GM12878 (cell line): Measurements from ENCODE around the gene PIERCE2. TPM values are rescaled to one million over a fixed set of nuclear protein-coding genes. Genes with fewer than 3 reads are reported as not detected.

Experiments used
- ATAC-seq: fragments of 200-7000 bp; cut with Tn5 transposase; 3 replicates; pipeline ENCODE4 v1.9.1; 2020; ENCODE audit warnings: mild to moderate bottlenecking, moderate library complexity
- BruUV-seq: library from RNA; stranded (reverse); fragments of 400-500 nt; replicated peaks from 2 replicates; lab custom pipeline; 2021; lab: Mats Ljungman, UMichigan
- CTCF ChIA-PET: fragments of 300-600 bp; sonication (Branson Sonifier 250); formaldehyde crosslinking; extraction: SDS; loops from one replicate; lab custom pipeline; 2021; ENCODE audit warnings: inconsistent platforms; lab: Yijun Ruan, JAX
- POLR2A ChIA-PET: fragments of 350-600 bp; formaldehyde crosslinking; extraction: SDS; loops from one replicate; lab custom pipeline; 2021; ENCODE audit warnings: inconsistent platforms; lab: Charles Lee
- RAD21 ChIA-PET: fragments of 300-600 bp; sonication (Branson Sonifier 250); formaldehyde crosslinking; loops from one replicate; lab custom pipeline; 2023; ENCODE audit warnings: antibody characterized with exemption; ENCODE audit not compliant: unreplicated experiment; lab: Charles Lee
- SMC1A ChIA-PET: fragments of 300-600 bp; sonication (Branson Sonifier 250); formaldehyde crosslinking; loops from one replicate; lab custom pipeline; 2023; ENCODE audit not compliant: unreplicated experiment, uncharacterized antibody; lab: Charles Lee
- DNase-seq: peaks from one replicate; pipeline ENCODE4 v3.0.0-alpha.2; 2011; ENCODE audit warnings: low read depth, low spot score
- FAIRE-seq: peaks from 3 replicates; lab custom pipeline; 2011; peaks lifted over from hg19 to GRCh38; lab: Jason Lieb, UNC
- H2AFZ ChIP-seq: 2 replicates; pipeline ENCODE4 v1.6.0; 2011; ENCODE audit warnings: low read depth, low read length, control low read depth; ENCODE audit not compliant: control insufficient read depth
- H3K27ac ChIP-seq: 2 replicates; pipeline ENCODE4 v1.5.1; 2011; ENCODE audit warnings: control low read depth; ENCODE audit not compliant: control insufficient read depth, insufficient read depth
- H3K27me3 ChIP-seq, 2 experiments: replicated peaks in 1 of 2; 2 replicates each; pipeline versions ENCODE4 v1.6.0 to v1.6.1; 2011; ENCODE audit warnings: low read length in 1 of 2; ENCODE audit not compliant: control insufficient read depth in 2 of 2, insufficient read depth in 2 of 2
- H3K36me3 ChIP-seq, 2 experiments: 2 replicates each; pipeline ENCODE4 v1.5.1; 2011; ENCODE audit warnings: low read length in 1 of 2; ENCODE audit not compliant: control insufficient read depth in 2 of 2, insufficient read depth in 2 of 2
- H3K4me1 ChIP-seq: 2 replicates; pipeline ENCODE4 v1.6.1; 2011; ENCODE audit warnings: mild to moderate bottlenecking, low read length, moderate library complexity, mixed read lengths; ENCODE audit not compliant: control insufficient read depth, insufficient read depth
- H3K4me2 ChIP-seq: 2 replicates; pipeline ENCODE4 v1.6.0; 2011; ENCODE audit warnings: control low read depth; ENCODE audit not compliant: control insufficient read depth, insufficient read depth
- H3K4me3 ChIP-seq: fragments of 200-600 bp; sonication (generic); 2 replicates; pipeline ENCODE4 v1.5.1; 2016
- H3K79me2 ChIP-seq: 2 replicates; pipeline ENCODE4 v1.6.0; 2011; ENCODE audit warnings: low read length; ENCODE audit not compliant: control insufficient read depth, insufficient read depth
- H3K9ac ChIP-seq: 2 replicates; pipeline ENCODE4 v1.8.0; 2011; ENCODE audit warnings: low read length, control low read depth, mixed read lengths; ENCODE audit not compliant: control insufficient read depth, insufficient read depth
- H3K9me3 ChIP-seq: replicated peaks from 3 replicates; pipeline ENCODE4 v1.5.1; 2011; ENCODE audit warnings: mild to moderate bottlenecking, low read length; ENCODE audit not compliant: control insufficient read depth, insufficient read depth
- H4K20me1 ChIP-seq: 2 replicates; pipeline ENCODE4 v1.6.0; 2011; ENCODE audit not compliant: control insufficient read depth, insufficient read depth
- BRCA1 ChIP-seq: IDR thresholded peaks from 2 replicates; pipeline ENCODE4 v1.6.1; 2011; ENCODE audit warnings: low read depth, low read length, improper control_type of control experiment
- CBFB ChIP-seq: IDR thresholded peaks from 2 replicates; pipeline ENCODE4 v1.6.1; 2016; ENCODE audit warnings: antibody characterized with exemption, low read depth
- CBX5 ChIP-seq: sonication (generic); IDR thresholded peaks from 2 replicates; pipeline ENCODE4 v1.6.1; 2016; ENCODE audit warnings: low read depth, moderate library complexity, mild to moderate bottlenecking, inconsistent platforms
- JUND ChIP-seq: IDR thresholded peaks from 2 replicates; pipeline ENCODE4 v1.6.1; 2012; ENCODE audit warnings: low read depth, mild to moderate bottlenecking, low read length, improper control_type of control experiment, moderate library complexity
- NFXL1 ChIP-seq: fragments of 450-650 bp; IDR thresholded peaks from 2 replicates; pipeline ENCODE4 v1.6.1; 2017; ENCODE audit warnings: antibody characterized with exemption, mild to moderate bottlenecking, borderline replicate concordance
- NRF1 ChIP-seq: conservative IDR thresholded peaks from 2 replicates; pipeline ENCODE4 v1.6.1; 2011; ENCODE audit warnings: mild to moderate bottlenecking, low read depth, low read length, improper control_type of control experiment
- POLR2A ChIP-seq: IDR thresholded peaks from 2 replicates; pipeline ENCODE4 v1.6.1; 2011; ENCODE audit warnings: low read depth, mild to moderate bottlenecking, low read length
- POLR2AphosphoS5 ChIP-seq: IDR thresholded peaks from 2 replicates; pipeline ENCODE4 v1.6.1; 2011; ENCODE audit warnings: mild to moderate bottlenecking, low read length, inconsistent platforms
- RFX5 ChIP-seq: IDR thresholded peaks from 2 replicates; pipeline ENCODE4 v1.6.1; 2011; ENCODE audit warnings: low read depth, low read length, improper control_type of control experiment
- SIX5 ChIP-seq: IDR thresholded peaks from 2 replicates; pipeline ENCODE4 v1.6.1; 2011; ENCODE audit warnings: mild to moderate bottlenecking, low read depth, low read length, moderate library complexity; ENCODE audit not compliant: severe bottlenecking
- SPI1 ChIP-seq: IDR thresholded peaks from 2 replicates; pipeline ENCODE4 v1.6.1; 2011; ENCODE audit warnings: low read depth, mild to moderate bottlenecking, low read length, moderate library complexity, borderline replicate concordance; ENCODE audit not compliant: insufficient read depth
- WRNIP1 ChIP-seq: IDR thresholded peaks from 2 replicates; pipeline ENCODE4 v1.6.1; 2011; ENCODE audit warnings: low read depth, low read length, improper control_type of control experiment, borderline replicate concordance
- ZNF622 ChIP-seq: fragments of 450-650 bp; IDR thresholded peaks from 2 replicates; pipeline ENCODE4 v1.6.1; 2017; ENCODE audit warnings: mild to moderate bottlenecking, inconsistent platforms
- WGBS: methylation state at CpG from one replicate; pipeline ENCODE4 v1.1.6; 2016; ENCODE audit warnings: low lambda C conversion rate; ENCODE audit not compliant: insufficient replicate concordance, insufficient coverage; ENCODE audit errors: missing lambda C conversion rate; 5-methylcytosine and 5-hydroxymethylcytosine counted together
- in situ Hi-C: fragments of 300-500 bp; cut with MboI; formaldehyde crosslinking; loops from 9 replicates; pipeline ENCODE4 v1.14.3; 2018; ENCODE audit warnings: mixed read lengths
- intact Hi-C: fragments of 100-400 bp; cut with micrococcal nuclease; formaldehyde crosslinking; loops from one replicate; pipeline ENCODE4 v1.14.2; 2022; ENCODE audit not compliant: unreplicated experiment
- polyA plus RNA-seq, 11 experiments: library from polyadenylated mRNA; depleted of rRNA in 4 of 11; unstranded in 6 of 11; stranded (reverse) in 5 of 11; fragments of >200 nt; fragmentation: Nextera tagmentation in 4 of 11; fragmentation: Illumina TruSeq in 1 of 11; extraction: Ambion mirVana in 4 of 11; extraction: Trizol in 1 of 11; gene quantifications; 1 replicate in 1 of 11; 2 replicates in 10 of 11; pipeline versions ENCODE4 v1.2.1 to v1.2.3, GENCODE V29; 2011 to 2016; ENCODE audit warnings: inconsistent platforms in 2 of 11, missing spikeins in 2 of 11, low read depth in 1 of 11
- total RNA-seq, 4 experiments: library from RNA; depleted of rRNA in 3 of 4; stranded (reverse); fragments of >200 nt in 3 of 4; fragmentation: Illumina TruSeq in 1 of 4; extraction: Trizol in 1 of 4; gene quantifications; 2 replicates each; pipeline versions ENCODE4 v1.2.1 to v1.2.3, GENCODE V29; 2013 to 2021
- TF ChIP-seq, protein P1 (sequence below): fragments of 450-650 bp; IDR thresholded peaks from 2 replicates; pipeline ENCODE4 v1.6.1; 2014; ENCODE audit warnings: mild to moderate bottlenecking

PIERCE2 gene
- total and polyA plus RNA-seq, 10 of the 15 experiments (the other 5 are each of a cell fraction or from before 2014, with no cell fraction given) = 0.33 to 1.4 (median 0.89) TPM; not detected in 1

DNA sequence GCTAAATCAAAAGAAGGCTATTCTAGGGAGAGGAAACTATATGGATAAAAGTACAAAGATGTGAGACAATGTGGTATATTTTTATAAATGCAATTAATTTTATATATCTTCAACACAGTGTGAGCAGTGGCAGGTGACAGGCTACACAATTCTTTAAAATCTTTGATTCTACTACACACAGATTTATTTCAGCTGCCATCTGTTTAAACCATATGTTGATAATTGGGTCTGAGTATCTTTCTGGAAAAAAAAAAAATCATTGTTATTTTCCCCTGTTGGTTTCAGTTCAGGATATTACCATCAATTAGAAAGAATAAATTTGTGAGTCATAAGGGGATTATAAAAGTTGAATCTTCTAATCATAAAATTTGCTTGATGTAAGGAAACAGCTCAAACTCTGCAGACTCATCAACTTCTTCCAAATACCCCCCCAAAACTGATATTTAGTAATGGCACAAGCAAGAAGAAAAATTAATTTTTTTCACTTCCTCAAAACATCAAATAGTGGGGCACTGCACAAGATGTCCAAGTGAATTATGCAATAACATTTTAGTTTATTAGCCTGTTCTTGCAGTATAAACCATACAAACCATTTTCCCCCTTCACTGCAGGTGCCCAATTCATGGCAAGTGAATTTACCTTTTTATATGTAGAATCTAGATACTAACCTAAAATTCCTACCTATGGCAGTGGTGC, 12.0 kb downstream of the PIERCE2 start:
- Histone ChIP-seq H3K4me2 (no peak overlapping the region), H3K9ac (no peak overlapping the region), H3K9me3 (no peaks in the 10 kb centered on the region), H3K79me2 (no peaks in the 10 kb centered on the region), H2AFZ (no peak overlapping the region), H3K36me3 (no peaks in the 10 kb centered on the region), H4K20me1 (no peaks in the 10 kb centered on the region), H3K4me1 (no peaks in the 10 kb centered on the region), H3K27me3 (no peaks in the 10 kb centered on the region), H3K27ac (no peak overlapping the region), H3K4me3 (no peak overlapping the region)
- CTCF ChIA-PET = interaction anchor here (0.7 to 4.3 kb wide), 3 partner anchors 13 to 19 kb away, joined by 3 to 14 read pairs (median 3); no protein-coding TSS in a partner anchor
- TF ChIP-seq RFX5 (no peak), SPI1 (peak; percentile 55; the same call in 1 of the 2 replicates)
- POLR2A ChIA-PET = interaction anchor here (0.6 kb wide), 1 partner anchor 12 kb away, joined by 3 read pairs; the partner anchor contains the start of genes CCPG1 and PIERCE2
- no peak for ATAC-seq
- no peak for FAIRE-seq
- BruUV-seq = no TSS peak
- DNase-seq = no peak
- RAD21 ChIA-PET = interaction anchor here (0.7 kb wide), 1 partner anchor 19 kb away, joined by 3 read pairs; no protein-coding TSS in a partner anchor
- intact Hi-C loops = no loop called here
- SMC1A ChIA-PET = no interaction called here
- in situ Hi-C loops = no loop called here

DNA sequence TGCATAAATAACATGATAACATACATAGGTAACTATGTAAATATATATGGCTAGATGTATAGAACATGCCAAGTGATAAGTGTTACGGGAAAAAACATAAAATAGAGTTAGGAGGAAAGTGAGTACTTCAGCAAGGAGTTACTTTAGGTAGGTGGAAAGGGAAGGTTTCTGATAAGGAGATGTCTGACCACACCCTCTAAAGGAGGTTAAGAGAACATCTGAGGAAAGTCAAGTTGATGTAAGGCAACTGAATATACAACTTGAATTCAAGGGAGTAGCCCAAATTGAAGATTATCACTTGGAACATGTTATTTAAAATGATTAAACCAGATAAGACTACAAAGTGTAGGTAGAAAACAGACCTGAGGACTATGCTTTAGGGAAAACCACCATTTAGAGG, 13.8 kb downstream of the PIERCE2 start:
- ChIA-PET CTCF (interaction anchor here (1.1 to 4.3 kb wide), 2 partner anchors 18 to 26 kb away, joined by 3 to 14 read pairs; no protein-coding TSS in a partner anchor), POLR2A (interaction anchor here (0.6 kb wide), 1 partner anchor 101 kb away, joined by 3 read pairs; no protein-coding TSS in a partner anchor), RAD21 (no interaction called here), SMC1A (interaction anchor here (1.0 kb wide), 1 partner anchor 17 kb away, joined by 3 read pairs; no protein-coding TSS in a partner anchor)
- DNase-seq = no peak
- peak; percentile 54 for FAIRE-seq
- Histone ChIP-seq H3K27ac (no peak overlapping the region), H3K9ac (no peak overlapping the region), H4K20me1 (no peaks in the 10 kb centered on the region), H3K36me3 (no peaks in the 10 kb centered on the region), H3K4me1 (no peaks in the 10 kb centered on the region), H3K27me3 (no peaks in the 10 kb centered on the region), H3K9me3 (no peaks in the 10 kb centered on the region), H3K4me2 (no peak overlapping the region), H2AFZ (no peak overlapping the region), H3K4me3 (no peak overlapping the region), H3K79me2 (no peaks in the 10 kb centered on the region)
- in situ Hi-C loops = no loop called here
- no peak for ATAC-seq
- TF ChIP-seq ZNF622 (no peak), WRNIP1 (no peak), POLR2AphosphoS5 (no peak), CBFB (no peak), POLR2A (no peak), CBX5 (no peak), NRF1 (no peak), JUND (no peak), SIX5 (no peak), NFXL1 (no peak), BRCA1 (no peak)
- TF ChIP-seq, protein P1, sequence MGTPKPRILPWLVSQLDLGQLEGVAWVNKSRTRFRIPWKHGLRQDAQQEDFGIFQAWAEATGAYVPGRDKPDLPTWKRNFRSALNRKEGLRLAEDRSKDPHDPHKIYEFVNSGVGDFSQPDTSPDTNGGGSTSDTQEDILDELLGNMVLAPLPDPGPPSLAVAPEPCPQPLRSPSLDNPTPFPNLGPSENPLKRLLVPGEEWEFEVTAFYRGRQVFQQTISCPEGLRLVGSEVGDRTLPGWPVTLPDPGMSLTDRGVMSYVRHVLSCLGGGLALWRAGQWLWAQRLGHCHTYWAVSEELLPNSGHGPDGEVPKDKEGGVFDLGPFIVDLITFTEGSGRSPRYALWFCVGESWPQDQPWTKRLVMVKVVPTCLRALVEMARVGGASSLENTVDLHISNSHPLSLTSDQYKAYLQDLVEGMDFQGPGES = no peak
- BruUV-seq = no TSS peak
- WGBS = 0% methylated on average over 1 of the region's 1 CpG
- intact Hi-C loops = no loop called here
